ENCODE results near the gene OR6C70. TPM values are rescaled to one million over a fixed set of nuclear protein-coding genes. Genes with fewer than 3 reads are reported as not detected.
"Not testable (repeated sequence)": the region's sequence is repeated elsewhere in the genome, so short reads cannot be mapped to it uniquely, and the experiment has no call there.

OR6C70 gene
- total and polyA plus RNA-seq, 4 donors, result not detected

DNA sequence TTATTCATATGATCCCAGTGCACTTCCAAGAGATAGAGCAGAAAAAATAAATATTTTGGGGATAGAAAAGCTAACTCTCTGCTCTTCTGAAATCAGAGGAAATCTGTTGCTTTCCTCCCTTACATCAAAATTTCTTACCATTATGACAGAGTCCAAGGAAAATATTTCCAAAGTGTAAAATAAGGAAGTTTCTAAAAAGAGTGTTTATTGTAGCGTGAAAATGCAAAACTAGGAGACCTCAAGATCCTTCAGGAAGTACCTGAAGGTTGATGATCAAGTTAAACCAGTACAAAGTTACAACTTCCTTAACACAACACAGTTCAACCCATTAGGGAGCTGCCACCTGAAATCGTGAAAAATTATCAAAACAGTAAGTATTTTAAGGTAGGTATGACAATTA is 26.2 kb downstream of the OR6C70 start, which contains the start of gene OR6C2:
Gene OR6C2 (plus strand): TSS at position 301 of the 400 bp plus-strand sequence. CDS start 8,138 bp downstream, outside the sequence.
- WGBS, result 57% methylated on average over 2 of the region's 2 CpGs
- Histone ChIP-seq H3K9me3 (ENCODE audit: control insufficient read depth in 4 of 4, low read length in 3 of 4) (peaks cover 0 to 5% (median under 1%) of the 10 kb centered on the region in 4 donors), H3K27me3 (ENCODE audit: control insufficient read depth in 4 of 4, insufficient read depth in 4 of 4, low read length in 3 of 4) (no peaks in the 10 kb centered on the region), H3K27ac (ENCODE audit: low read depth in 1 of 2, low read length in 2 of 2) (no peak within 1 kb of the TSS), H3K4me3 (ENCODE audit: low read depth in 1 of 3, low read length in 3 of 3) (no peak within 1 kb of the TSS), H3K4me1 (ENCODE audit: control insufficient read depth in 4 of 4, insufficient read depth in 4 of 4, low read length in 3 of 4) (no peaks in the 10 kb centered on the region), H3K9ac (ENCODE audit: low read depth in 1 of 2, low read length in 2 of 2) (no peak within 1 kb of the TSS), H3K36me3 (ENCODE audit: control insufficient read depth in 4 of 4, insufficient read depth in 3 of 4, low read depth in 1 of 4, low read length in 3 of 4) (no peaks in the 10 kb centered on the region)
- no peak for DNase-seq (ENCODE audit: low spot score)
- TF ChIP-seq GABPA (IDR thresholded peaks at IDR 0.05 in 1 of 2, conservative IDR thresholded peaks at IDR 0.05 in 1 of 2), result no peak
- TF ChIP-seq, protein P1, sequence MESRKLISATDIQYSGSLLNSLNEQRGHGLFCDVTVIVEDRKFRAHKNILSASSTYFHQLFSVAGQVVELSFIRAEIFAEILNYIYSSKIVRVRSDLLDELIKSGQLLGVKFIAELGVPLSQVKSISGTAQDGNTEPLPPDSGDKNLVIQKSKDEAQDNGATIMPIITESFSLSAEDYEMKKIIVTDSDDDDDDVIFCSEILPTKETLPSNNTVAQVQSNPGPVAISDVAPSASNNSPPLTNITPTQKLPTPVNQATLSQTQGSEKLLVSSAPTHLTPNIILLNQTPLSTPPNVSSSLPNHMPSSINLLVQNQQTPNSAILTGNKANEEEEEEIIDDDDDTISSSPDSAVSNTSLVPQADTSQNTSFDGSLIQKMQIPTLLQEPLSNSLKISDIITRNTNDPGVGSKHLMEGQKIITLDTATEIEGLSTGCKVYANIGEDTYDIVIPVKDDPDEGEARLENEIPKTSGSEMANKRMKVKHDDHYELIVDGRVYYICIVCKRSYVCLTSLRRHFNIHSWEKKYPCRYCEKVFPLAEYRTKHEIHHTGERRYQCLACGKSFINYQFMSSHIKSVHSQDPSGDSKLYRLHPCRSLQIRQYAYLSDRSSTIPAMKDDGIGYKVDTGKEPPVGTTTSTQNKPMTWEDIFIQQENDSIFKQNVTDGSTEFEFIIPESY (IDR thresholded peaks at IDR 0.05), result no peak
- no peak for TF ChIP-seq JUND (IDR thresholded peaks at IDR 0.05)
- no peak for TF ChIP-seq YY1 (IDR thresholded peaks at IDR 0.05)
- no peak for TF ChIP-seq FOXA1 (IDR thresholded peaks at IDR 0.05)
- no peak for TF ChIP-seq HNF4A (conservative IDR thresholded peaks at IDR 0.05)
- TF ChIP-seq EGR1 (IDR thresholded peaks at IDR 0.05; ENCODE audit: low read depth in 2 of 2), result no peak
- no peak for TF ChIP-seq RAD21 (IDR thresholded peaks at IDR 0.05)
- TF ChIP-seq, protein P2, sequence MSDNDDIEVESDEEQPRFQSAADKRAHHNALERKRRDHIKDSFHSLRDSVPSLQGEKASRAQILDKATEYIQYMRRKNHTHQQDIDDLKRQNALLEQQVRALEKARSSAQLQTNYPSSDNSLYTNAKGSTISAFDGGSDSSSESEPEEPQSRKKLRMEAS (IDR thresholded peaks at IDR 0.05), result no peak
- no peak for TF ChIP-seq SP1 (IDR thresholded peaks at IDR 0.05)
- TF ChIP-seq HNF4G (IDR thresholded peaks at IDR 0.05), result no peak
- TF ChIP-seq RXRA (IDR thresholded peaks at IDR 0.05), result no peak
- no peak for TF ChIP-seq FOXA2 (IDR thresholded peaks at IDR 0.05)
- no peak for TF ChIP-seq TAF1 (conservative IDR thresholded peaks at IDR 0.05)
- no peak for TF ChIP-seq NR2F2 (IDR thresholded peaks at IDR 0.05)
- TF ChIP-seq, protein P3, sequence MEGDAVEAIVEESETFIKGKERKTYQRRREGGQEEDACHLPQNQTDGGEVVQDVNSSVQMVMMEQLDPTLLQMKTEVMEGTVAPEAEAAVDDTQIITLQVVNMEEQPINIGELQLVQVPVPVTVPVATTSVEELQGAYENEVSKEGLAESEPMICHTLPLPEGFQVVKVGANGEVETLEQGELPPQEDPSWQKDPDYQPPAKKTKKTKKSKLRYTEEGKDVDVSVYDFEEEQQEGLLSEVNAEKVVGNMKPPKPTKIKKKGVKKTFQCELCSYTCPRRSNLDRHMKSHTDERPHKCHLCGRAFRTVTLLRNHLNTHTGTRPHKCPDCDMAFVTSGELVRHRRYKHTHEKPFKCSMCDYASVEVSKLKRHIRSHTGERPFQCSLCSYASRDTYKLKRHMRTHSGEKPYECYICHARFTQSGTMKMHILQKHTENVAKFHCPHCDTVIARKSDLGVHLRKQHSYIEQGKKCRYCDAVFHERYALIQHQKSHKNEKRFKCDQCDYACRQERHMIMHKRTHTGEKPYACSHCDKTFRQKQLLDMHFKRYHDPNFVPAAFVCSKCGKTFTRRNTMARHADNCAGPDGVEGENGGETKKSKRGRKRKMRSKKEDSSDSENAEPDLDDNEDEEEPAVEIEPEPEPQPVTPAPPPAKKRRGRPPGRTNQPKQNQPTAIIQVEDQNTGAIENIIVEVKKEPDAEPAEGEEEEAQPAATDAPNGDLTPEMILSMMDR (IDR thresholded peaks at IDR 0.05; ENCODE audit: low read depth, low read length, missing input control), result no peak

DNA sequence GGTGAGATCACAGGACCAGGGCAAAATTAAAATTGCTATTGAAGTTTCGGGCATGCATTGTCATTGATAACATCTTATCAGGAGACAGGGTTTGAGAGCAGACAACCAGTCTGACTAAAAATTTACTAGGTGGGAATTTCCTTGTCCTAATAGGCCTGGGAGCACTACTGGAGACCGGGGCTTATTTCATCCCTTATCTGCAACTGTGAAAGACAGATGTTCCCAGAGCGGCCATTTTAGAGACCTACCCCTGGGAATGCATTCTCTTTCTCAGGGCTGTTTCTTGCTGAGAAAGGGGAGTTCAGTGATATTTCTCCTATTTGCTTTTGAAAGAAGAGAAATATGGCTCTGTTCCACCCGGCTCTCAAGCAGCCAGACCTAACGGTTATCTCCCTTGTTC is 28.7 kb downstream of the OR6C70 start:
- not testable (repeated sequence) for DNase-seq (ENCODE audit: low spot score); H3K27me3 ChIP-seq (ENCODE audit: control insufficient read depth in 4 of 4, insufficient read depth in 4 of 4, low read length in 3 of 4); H3K36me3 ChIP-seq (ENCODE audit: control insufficient read depth in 4 of 4, insufficient read depth in 3 of 4, low read depth in 1 of 4, low read length in 3 of 4); H3K4me1 ChIP-seq (ENCODE audit: control insufficient read depth in 4 of 4, insufficient read depth in 4 of 4, low read length in 3 of 4); H3K4me3 ChIP-seq (ENCODE audit: low read depth in 1 of 3, low read length in 3 of 3); H3K27ac ChIP-seq (ENCODE audit: low read depth in 1 of 2, low read length in 2 of 2); H3K9ac ChIP-seq (ENCODE audit: low read depth in 1 of 2, low read length in 2 of 2); H3K9me3 ChIP-seq (ENCODE audit: control insufficient read depth in 4 of 4, low read length in 3 of 4)
- WGBS, result 86% methylated on average over 5 of the region's 5 CpGs

Measured in liver (tissue), 9 donors.